GM18870 (cell line): ENCODE measurements around the gene ARHGAP44.
A peak's percentile ranks its signal among the peaks of the same experiment; 100 is the strongest.

Experiments used
- ATAC-seq: cut with Tn5 transposase; IDR thresholded peaks from one replicate; pipeline ENCODE4 v1.9.1; 2021; ENCODE audit warnings: moderate library complexity; ENCODE audit not compliant: unreplicated experiment

The ARHGAP44 gene, protein sequence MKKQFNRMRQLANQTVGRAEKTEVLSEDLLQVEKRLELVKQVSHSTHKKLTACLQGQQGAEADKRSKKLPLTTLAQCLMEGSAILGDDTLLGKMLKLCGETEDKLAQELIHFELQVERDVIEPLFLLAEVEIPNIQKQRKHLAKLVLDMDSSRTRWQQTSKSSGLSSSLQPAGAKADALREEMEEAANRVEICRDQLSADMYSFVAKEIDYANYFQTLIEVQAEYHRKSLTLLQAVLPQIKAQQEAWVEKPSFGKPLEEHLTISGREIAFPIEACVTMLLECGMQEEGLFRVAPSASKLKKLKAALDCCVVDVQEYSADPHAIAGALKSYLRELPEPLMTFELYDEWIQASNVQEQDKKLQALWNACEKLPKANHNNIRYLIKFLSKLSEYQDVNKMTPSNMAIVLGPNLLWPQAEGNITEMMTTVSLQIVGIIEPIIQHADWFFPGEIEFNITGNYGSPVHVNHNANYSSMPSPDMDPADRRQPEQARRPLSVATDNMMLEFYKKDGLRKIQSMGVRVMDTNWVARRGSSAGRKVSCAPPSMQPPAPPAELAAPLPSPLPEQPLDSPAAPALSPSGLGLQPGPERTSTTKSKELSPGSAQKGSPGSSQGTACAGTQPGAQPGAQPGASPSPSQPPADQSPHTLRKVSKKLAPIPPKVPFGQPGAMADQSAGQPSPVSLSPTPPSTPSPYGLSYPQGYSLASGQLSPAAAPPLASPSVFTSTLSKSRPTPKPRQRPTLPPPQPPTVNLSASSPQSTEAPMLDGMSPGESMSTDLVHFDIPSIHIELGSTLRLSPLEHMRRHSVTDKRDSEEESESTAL

DNA sequence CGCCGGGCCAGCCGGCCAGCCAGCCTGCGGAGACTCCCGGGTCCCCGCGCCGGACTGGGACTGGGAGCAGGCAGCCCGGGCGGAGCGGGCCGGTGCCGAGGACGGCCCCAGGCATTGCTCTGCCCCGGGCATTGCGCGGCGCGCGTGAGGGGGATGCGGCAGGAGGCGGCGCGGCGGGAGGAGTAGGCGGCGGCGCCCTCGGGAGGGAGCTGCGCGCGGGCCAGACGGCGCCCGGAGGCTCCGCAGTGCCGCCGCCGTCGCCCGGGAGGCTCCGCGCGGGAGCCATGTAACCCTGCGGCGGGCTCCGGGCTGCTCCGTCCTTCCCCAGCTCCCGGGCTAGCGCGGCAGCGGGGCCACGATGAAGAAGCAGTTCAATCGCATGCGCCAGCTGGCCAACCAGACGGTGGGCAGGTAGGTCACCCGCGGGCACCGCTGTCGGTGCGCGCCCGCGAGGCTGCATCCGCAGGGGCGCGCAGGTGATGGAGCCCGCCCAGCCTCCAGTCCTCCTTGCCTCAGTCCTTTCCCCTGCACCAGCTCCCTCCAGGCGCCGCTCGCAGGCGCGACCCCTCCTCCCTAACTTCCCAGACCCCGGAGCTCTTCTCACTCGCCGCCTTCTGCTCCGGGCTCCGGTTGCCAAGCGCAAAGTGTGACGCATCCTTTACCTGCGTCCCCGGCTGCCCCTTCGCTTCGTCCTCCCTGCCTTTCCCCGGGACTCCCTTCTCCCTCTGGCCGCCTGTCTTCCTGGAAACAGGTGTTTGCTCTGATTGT is at the start of gene ARHGAP44:
ARHGAP44 (plus strand) TSS at position 18 of the 768 bp plus-strand sequence; CDS start at position 359, 341 bp downstream.
- peak; percentile 48 for ATAC-seq

DNA sequence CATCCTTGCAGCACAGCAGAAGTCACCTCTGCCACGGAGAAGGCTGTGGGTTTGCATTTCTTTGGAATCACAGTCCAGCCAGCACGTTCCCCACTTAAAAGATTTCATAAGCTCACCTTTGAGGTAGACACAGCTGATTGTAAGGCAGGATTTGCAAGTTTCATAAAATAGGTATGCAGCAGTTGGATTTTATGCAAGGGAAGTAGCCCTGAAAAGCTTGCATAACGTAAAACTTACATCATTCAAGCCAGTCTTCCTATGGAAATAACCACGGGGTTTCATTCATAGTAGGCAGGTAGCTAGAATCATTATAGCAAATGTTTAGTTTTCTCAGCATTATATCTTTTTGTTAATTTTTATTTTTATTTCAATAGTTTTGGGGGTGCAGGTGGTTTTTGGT is 49.8 kb upstream of the ARHGAP44 start:
- no peak for ATAC-seq

DNA sequence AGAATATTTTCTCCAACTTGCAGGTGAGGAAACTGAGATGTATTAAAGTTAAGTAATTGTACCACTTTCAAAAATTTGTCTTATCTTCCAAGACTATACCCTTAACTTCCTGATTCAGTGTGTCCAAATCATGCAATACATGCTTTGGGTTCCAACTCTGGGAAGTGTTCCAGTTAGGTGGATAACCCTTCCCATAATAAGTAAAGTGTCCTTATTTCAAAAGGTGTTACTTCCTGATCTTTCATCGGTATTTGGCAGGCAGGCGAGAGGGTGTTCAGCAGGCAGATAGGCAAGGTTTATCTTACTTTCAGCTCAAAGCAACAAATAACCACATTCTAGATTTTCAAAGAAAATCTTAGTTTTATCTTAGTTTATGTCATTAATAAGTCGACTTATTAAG is 46.3 kb upstream of the ARHGAP44 start:
- no peak for ATAC-seq

DNA sequence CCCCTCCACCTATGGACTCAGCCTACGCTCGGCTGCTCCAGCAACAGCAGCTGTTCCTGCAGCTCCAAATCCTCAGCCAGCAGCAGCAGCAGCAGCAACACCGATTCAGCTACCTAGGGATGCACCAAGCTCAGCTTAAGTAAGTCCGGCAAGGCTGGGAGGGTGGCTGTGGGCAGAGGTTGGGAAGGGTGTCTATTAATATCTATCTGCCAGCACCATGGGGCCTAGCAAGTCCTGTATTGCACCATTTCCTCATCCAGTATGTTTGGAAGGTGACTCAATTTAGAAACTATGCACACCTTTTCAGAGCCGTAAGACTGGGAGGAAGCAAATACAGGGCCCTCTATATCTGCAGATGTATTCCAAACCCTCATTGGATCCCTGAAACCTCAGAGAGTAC is 45.0 kb upstream of the ARHGAP44 start:
- ATAC-seq = no peak

DNA sequence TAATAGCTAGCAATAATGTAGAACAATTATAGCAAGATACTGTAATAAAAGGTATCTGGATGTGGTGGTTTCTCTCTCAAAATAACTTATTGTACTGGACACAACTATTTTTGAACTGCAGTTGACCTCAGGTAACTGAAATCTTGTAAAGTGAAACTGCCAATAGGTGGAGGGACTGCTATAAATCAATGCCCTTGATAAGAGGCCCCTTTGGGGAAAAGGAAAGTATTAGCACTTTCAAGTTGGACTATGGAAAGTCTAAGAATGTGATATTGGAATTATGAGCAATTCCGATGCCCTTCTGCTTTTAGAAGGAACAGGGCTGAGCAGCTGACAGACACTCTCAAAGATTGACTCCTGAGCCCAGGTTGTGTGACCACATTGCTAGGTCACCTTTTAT is 44.5 kb upstream of the ARHGAP44 start:
- ATAC-seq = no peak

DNA sequence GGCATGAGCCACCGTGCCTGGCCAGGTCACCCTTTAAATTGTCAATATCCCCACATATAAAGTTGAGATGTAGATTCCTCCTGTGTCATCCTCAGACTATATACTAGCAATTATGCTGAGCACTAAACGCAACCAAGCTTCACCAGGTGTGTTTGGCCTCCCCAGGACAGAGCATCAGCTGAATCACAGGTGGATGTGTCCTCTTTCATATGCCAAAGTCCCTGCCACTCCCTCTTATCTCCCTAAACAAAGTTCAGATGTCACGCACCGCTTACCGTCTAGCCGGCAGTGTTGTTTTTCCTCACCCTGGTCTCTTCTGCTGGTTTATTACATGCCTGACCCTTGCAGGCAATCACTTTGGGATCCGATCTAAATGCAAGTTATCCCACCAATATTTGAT is 43.8 kb upstream of the ARHGAP44 start:
- ATAC-seq = no peak

DNA sequence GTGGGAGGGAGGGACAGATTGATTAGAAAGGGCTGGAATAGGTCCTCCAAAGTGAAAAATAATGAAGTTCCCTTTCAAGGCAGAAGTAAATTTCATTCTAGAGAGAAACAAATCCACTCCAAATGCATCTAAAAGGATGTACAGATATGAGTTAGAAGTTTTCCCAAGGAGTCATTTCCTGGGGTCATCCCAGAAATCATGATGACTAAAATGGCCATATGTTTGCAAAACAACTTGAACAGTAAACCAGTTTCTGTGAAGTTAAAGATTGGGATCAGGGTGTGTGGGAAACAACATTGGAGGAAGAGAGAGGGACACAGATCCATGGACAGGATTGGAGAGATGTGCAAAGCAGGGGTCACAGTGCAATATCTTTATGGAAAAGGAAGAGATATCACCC is 32.5 kb upstream of the ARHGAP44 start:
- no peak for ATAC-seq

DNA sequence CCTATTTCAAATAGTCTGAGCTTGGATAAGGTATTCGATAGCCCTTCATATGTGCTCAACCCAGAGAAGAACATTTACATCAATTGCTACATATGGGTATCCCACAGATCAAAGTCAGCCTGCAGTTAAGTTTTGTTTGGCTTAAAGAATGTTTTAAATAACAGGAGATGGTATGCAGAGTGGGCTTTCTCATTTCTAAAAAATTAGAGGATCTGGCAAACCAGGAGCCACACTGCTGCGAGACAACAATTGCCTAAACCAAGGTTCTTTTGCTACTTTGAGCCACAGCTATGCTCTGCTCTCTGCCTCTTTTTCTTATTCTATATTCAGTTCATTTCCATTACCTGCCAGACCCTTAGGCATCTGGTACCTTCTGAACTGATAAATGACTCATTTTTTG is 30.2 kb upstream of the ARHGAP44 start:
- ATAC-seq = no peak

DNA sequence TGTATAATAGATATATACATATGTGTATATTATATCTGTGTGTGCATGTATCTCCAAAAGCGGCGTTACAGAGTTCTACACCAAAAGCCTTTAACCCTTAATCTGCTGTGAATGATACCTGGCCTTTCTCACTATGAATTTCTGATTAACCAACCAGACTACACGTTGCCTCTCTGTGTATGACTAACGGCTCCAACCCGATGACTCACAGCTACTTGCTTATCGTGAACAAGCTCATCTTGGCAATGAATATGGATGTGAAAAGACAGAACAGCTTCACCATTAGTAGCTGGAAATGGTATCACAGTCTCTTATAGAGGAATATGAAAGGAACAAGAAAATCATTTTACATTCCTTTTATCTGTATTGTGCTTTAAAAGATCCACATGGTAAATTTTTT is 23.8 kb upstream of the ARHGAP44 start:
- ATAC-seq = no peak

DNA sequence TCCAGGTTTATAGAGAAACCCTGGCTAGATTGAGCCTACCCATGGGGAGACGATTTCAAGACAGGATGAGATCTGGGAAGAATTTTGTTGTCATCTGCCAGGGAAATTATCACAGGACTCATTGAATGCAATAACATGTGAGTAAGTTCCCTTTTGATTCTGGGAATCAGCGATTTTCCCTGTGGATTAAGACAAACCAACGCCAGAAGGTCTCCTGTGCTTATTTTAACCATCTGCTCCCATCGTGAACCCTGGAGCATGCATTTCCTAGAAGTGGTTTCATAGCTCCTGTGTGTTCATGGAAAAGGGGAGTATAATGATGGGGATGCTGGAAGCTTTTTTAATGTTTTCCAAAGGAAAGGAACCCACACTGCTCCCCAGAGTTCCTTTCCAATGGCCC is 21.0 kb upstream of the ARHGAP44 start:
- ATAC-seq = no peak

DNA sequence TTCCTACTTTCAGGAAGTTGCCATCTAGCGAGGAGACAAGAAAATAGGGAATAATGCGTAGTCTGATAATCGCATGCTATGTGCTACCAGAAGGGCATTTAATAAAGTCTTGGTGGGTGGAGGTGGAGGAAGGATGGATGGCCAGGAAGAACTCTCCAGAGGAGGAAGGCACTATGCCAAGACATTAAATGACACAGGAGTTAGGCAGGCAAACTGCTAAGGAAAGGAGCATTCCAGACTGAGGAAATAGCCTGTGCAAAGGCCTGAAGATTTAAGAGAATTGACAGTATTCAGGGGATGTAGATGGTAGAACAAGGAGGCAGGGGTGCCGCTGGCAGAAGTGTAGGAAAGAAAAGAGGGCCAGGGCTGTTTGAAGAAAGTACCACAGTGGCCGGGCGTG is 19.3 kb upstream of the ARHGAP44 start:
- ATAC-seq = no peak

DNA sequence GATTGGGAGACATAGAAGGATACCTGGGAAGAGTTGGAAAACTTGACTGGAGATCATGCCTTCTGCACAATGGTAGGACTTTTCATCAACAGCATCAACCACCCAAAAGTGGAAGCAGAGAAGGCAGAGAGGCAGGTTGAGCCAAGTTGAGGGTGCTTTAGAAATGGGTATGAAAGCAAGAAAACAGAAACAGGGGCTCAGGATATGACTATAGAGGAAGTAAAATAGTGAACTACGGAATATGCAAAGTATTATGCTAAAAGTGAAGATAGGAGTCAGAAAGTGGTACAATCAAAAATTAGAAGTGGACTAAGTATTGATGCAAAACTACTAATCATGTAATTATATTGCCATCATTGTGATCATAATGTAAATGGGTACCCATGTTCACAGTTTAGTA is 16.1 kb upstream of the ARHGAP44 start:
- ATAC-seq = no peak

DNA sequence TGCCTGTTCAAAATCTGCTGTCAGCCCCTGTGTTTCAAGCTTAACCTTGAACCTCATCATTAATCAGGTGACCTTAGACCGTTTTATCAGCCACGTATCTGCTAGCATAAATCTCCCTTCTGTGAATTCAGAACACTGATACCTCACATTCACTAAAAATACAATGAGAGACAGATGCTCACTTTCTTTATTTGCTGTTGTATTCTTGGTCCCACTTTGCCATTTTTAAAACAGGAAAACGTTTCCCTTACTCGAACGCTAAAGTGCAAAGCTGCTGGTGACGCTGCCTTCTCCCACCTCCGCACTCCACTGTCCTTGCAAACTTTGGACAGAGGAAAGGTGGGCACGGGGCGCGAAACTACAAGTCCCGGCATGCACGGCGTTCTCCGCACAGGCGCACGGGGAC is 220 bp upstream of the ARHGAP44 start:
- peak; percentile 55 for ATAC-seq

DNA sequence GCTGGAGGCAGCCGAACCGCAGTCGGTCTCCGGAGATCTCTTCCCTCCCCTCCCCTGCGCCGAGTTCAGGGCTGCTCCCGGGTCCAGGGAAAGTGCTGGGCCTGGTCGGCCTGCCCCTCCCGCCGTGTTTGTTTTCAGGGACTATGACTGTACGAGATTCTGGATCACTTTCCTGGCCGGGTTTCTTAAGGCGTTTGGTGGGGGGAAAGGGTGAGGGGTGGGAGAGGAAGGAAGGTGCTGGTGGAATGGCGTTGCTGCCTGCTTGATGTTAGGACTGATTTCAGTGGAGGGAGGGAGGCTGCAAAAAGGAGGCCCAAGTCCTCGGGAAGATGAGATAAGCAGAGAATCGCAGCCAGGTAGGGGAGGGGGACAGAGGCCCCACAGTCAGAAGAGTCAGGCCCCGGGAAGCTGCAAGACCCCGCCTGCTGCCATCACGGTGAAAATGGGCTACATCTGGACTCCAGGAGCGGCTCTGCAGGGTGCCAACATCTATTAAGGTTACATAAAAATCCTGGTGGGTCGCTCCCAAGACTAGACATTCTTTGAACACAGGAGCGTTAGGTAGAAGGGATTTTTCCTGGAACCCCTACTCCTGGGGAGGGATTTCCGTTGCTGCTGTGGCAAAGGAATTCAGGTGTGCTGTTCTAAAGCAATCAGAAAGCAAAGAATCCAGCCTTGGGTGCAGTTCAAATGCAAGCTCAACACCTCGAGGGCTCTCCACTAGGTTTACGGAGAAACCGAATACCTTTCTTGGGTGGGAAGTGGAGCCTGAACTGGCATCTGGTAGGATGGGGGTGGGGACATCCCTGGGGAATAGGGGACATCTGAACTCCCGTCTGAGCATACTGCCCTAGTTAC is 1.2 kb downstream of the ARHGAP44 start:
- no peak for ATAC-seq

DNA sequence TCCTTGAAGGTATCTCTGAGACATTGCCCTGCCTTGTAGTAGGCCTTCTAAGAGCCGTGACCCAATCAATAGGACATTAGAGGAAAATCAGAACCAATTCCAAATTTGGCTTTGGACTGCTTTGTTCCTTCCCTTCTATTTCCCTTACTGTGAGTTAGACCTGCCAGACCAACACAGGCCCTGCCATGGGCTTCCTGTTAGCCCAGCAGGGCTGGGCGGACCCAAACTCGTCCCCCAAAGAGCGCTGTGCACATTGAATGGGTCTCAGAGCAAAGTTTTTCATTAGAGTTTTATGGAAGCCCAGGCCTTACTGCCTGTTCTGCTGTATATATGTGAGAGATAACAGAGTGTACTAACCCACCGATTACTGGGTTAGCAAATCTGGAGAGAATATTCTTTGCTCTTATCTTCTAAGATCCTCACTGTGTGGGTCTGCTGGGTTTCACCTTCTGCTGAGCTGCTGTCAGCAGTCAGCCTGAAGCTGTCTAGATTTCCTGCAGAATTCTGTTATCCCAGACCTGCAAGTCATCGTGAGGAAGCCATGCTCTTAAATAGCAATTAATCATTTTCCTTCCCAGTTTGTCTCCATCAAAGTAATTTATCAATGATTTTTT is 5.7 kb downstream of the ARHGAP44 start:
- ATAC-seq = no peak

DNA sequence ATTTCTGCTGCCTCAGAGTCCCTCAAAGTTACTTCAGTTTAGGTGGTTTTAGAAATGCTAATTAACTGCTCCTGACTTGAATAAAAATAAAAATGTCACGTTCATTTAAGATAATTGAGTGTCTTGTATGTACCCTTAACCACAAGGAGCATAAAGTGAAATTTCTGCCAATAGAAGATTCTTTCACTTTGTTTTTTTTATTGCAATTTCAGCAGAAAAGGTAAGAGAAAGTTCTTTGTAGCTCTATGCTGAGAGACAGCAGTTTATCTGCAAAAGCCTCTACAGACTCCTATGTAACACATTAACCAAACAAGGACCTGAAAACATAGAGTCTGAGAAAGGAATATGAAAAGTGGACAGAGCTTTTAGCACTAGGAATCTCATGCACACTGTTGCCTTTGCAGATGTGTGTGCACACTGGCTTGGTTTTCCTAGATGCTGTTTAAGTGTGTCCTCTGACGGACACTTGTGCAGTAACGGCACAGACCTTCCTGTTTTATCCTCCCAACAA is 11.6 kb downstream of the ARHGAP44 start:
- no peak for ATAC-seq

DNA sequence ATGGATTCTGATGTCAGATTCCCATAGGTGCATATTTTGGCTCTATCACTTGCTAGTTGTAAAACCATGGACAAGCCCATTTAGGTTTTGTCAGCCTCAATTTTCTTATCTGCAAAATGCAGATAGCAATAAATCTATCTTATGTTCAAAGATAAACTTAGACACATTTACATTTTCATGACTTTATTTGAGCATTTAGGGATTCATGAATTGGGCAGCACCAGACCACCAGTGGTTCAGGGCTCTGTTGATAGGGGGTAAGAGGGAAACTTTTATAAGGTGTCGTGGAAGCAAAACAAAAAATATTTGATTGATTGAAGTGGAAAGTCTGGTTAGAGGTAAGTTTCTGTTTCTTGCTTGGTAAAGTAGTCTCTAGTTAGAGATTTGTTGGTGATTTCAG is 17.3 kb downstream of the ARHGAP44 start:
- ATAC-seq = no peak

DNA sequence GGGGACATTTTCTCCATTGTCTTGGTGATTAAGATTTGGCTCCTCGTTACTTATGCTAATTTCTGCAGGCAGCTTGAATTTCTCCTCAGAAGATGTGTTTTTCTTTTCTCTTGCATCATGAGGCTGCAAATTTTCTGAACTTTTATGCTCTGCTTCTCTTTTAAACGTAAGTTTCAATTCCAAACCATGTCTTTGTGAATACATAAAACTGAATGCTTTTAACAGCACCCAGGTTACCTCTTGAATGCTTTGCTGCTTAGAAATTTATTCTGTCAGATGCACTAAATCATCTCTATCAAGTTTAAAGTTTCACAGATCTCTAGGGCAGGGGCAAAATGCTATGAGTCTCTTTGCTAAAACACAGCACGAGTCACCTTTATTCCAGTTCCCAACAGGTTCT is 19.4 kb downstream of the ARHGAP44 start:
- no peak for ATAC-seq

DNA sequence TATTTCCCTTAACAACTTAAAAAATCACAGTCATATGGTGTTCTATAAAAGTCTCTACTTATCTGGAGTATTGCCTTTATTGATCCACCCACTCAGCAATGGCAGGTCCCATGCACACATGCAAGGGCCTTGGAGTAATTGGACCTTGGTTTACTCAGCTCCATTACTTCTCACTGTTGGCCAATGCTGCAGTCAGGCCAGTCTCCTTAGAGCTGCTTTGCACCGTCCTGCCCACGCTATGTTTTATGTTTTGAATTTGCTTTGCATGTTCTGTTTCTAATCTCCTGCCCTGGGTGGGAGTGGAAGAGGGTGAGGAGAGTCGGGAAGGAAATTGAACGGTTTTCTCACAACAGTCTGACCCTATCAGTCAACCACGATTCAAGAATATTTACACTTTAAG is 23.6 kb downstream of the ARHGAP44 start:
- ATAC-seq = no peak

DNA sequence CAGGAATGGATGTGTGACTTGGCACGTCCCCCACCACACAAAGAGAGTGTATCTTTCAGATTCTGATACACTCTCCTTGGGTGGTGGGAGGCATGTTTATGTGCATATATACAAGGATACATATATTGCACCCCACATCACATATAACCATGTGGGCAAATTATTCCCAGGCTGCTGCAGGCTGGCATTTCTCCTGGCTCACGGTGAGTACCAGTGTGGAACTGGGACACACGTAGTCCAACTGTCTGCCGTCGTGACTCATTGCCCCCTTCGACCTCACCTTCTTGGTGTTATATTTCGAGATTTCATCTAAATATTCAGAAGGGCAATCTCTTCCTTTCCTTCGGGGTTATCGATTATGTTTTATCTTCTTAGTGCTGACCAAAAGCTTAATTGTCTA is 24.4 kb downstream of the ARHGAP44 start:
- ATAC-seq = no peak
